ENCODE results near the gene BPNT1.

DNA sequence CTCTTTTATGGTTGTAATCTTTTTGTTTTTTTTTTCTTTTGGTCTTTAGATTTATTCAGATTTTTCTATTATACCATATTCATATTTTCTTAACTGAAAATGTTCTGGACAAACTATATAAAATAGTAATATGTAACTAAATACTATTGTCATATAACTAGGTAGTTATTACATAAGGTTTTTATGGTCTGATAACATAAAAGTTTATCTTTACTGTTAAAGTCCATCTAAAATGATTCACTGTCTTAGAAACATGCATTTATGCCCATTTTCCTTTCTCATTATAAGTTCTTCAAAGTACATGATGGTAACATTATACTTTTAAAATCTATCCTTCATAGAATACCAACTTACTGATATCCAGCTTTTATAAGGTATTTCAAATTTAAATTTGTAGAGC lies 33.5 kb upstream of the BPNT1 start:
- no peak for TF ChIP-seq EZH2 (IDR thresholded peaks at IDR 0.05; ENCODE audit: borderline replicate concordance, low read depth, low read length, severe bottlenecking)
- TF ChIP-seq, protein P1, sequence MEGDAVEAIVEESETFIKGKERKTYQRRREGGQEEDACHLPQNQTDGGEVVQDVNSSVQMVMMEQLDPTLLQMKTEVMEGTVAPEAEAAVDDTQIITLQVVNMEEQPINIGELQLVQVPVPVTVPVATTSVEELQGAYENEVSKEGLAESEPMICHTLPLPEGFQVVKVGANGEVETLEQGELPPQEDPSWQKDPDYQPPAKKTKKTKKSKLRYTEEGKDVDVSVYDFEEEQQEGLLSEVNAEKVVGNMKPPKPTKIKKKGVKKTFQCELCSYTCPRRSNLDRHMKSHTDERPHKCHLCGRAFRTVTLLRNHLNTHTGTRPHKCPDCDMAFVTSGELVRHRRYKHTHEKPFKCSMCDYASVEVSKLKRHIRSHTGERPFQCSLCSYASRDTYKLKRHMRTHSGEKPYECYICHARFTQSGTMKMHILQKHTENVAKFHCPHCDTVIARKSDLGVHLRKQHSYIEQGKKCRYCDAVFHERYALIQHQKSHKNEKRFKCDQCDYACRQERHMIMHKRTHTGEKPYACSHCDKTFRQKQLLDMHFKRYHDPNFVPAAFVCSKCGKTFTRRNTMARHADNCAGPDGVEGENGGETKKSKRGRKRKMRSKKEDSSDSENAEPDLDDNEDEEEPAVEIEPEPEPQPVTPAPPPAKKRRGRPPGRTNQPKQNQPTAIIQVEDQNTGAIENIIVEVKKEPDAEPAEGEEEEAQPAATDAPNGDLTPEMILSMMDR (IDR thresholded peaks at IDR 0.05; ENCODE audit: extremely low read depth in 1 of 2, insufficient read depth in 1 of 2, low read depth in 1 of 2, low read length in 2 of 2): no peak
- TF ChIP-seq POLR2A (IDR thresholded peaks at IDR 0.05; ENCODE audit: low read depth, low read length): no peak
- TF ChIP-seq MYC (IDR thresholded peaks at IDR 0.05; ENCODE audit: low read depth, low read length): no peak
- TF ChIP-seq, protein P2, sequence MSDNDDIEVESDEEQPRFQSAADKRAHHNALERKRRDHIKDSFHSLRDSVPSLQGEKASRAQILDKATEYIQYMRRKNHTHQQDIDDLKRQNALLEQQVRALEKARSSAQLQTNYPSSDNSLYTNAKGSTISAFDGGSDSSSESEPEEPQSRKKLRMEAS (IDR thresholded peaks at IDR 0.05; ENCODE audit: insufficient read depth, insufficient read length): no peak
- no peak for TF ChIP-seq POLR2AphosphoS5 (IDR thresholded peaks at IDR 0.05; ENCODE audit: insufficient read depth, low read depth, low read length)

All from endothelial cell of umbilical vein (primary cell).